ENCODE measurements around the gene TRAPPC10. TPM values are rescaled to one million over a fixed set of nuclear protein-coding genes. Genes with fewer than 3 reads are reported as not detected.

Gene TRAPPC10
- total RNA-seq, 1 donor from 2014 or later: 20.3 TPM

- intact Hi-C loops (cut with DNase I): no loop called here
- ATAC-seq (ENCODE audit: poor library complexity) (peak; percentile 61), DNase-seq (no peak)
Observed at GRCh38 chr21:44052071-44052829, 40.1 kb downstream of the TRAPPC10 start.

- ATAC-seq (ENCODE audit: poor library complexity) (peak; percentile 22), DNase-seq (no peak)
- intact Hi-C loops (cut with DNase I): no loop called here
Observed at GRCh38 chr21:44052830-44053226, 40.7 kb downstream of the TRAPPC10 start.

- DNase-seq (no peak), ATAC-seq (ENCODE audit: poor library complexity) (no peak)
- intact Hi-C loops (cut with DNase I): no loop called here
Observed at GRCh38 chr21:44053567-44053966, 41.5 kb downstream of the TRAPPC10 start.

- intact Hi-C loops (cut with DNase I): no loop called here
Observed at GRCh38 chr21:44054710-44055109, 42.6 kb downstream of the TRAPPC10 start.

GRCh38 chr21:44057055-44057454 is 44.9 kb downstream of the TRAPPC10 start:
- intact Hi-C loops (cut with DNase I): no loop called here
- no peak for ATAC-seq (ENCODE audit: poor library complexity)
- no peak for DNase-seq

More at GRCh38 chr21:44054710-44055109, 42.6 kb downstream of the TRAPPC10 start:
- peak; percentile 23 for ATAC-seq (ENCODE audit: poor library complexity)
- no peak for DNase-seq

GRCh38 chr21:44057960-44058651 is 46.0 kb downstream of the TRAPPC10 start:
- intact Hi-C loops (cut with DNase I): no loop called here
- DNase-seq (no peak), ATAC-seq (ENCODE audit: poor library complexity) (no peak)

GRCh38 chr21:44058652-44058964 is 46.5 kb downstream of the TRAPPC10 start:
- intact Hi-C loops (cut with DNase I): no loop called here
- ATAC-seq (ENCODE audit: poor library complexity): no peak

GRCh38 chr21:44058981-44059380 is 46.9 kb downstream of the TRAPPC10 start:
- ATAC-seq (ENCODE audit: poor library complexity) (no peak), DNase-seq (no peak)
- intact Hi-C loops (cut with DNase I): no loop called here

More at GRCh38 chr21:44058652-44058964, 46.5 kb downstream of the TRAPPC10 start:
- DNase-seq: no peak

GRCh38 chr21:44059710-44060109 is 47.6 kb downstream of the TRAPPC10 start:
- ATAC-seq (ENCODE audit: poor library complexity) (no peak), DNase-seq (no peak)
- intact Hi-C loops (cut with DNase I): no loop called here

GRCh38 chr21:44062380-44062779 is 50.3 kb downstream of the TRAPPC10 start:
- no peak for DNase-seq
- no peak for ATAC-seq (ENCODE audit: poor library complexity)
- intact Hi-C loops (cut with DNase I): no loop called here

- DNase-seq (no peak), ATAC-seq (ENCODE audit: poor library complexity) (no peak)
- intact Hi-C loops (cut with DNase I): no loop called here
Observed at GRCh38 chr21:44063151-44063912, 51.2 kb downstream of the TRAPPC10 start.

- intact Hi-C loops (cut with DNase I): no loop called here
- no peak for ATAC-seq (ENCODE audit: poor library complexity)
- DNase-seq: no peak
Observed at GRCh38 chr21:44064852-44065403, 52.8 kb downstream of the TRAPPC10 start.

- no peak for ATAC-seq (ENCODE audit: poor library complexity)
- intact Hi-C loops (cut with DNase I): no loop called here
Observed at GRCh38 chr21:44065428-44065827, 53.3 kb downstream of the TRAPPC10 start.

GRCh38 chr21:44066116-44066515 is 54.0 kb downstream of the TRAPPC10 start:
- intact Hi-C loops (cut with DNase I): no loop called here
- ATAC-seq (ENCODE audit: poor library complexity): no peak

More at GRCh38 chr21:44065428-44065827, 53.3 kb downstream of the TRAPPC10 start:
- DNase-seq: no peak

GRCh38 chr21:44067011-44067839 is 55.1 kb downstream of the TRAPPC10 start:
- no peak for DNase-seq
- ATAC-seq (ENCODE audit: poor library complexity): peak; percentile 38
- intact Hi-C loops (cut with DNase I): no loop called here

More at GRCh38 chr21:44066116-44066515, 54.0 kb downstream of the TRAPPC10 start:
- DNase-seq: no peak

- intact Hi-C loops (cut with DNase I): no loop called here
Observed at GRCh38 chr21:44070391-44070790, 58.3 kb downstream of the TRAPPC10 start.

GRCh38 chr21:44071359-44072104 is 59.4 kb downstream of the TRAPPC10 start:
- intact Hi-C loops (cut with DNase I): no loop called here
- ATAC-seq (ENCODE audit: poor library complexity) (no peak), DNase-seq (no peak)

More at GRCh38 chr21:44070391-44070790, 58.3 kb downstream of the TRAPPC10 start:
- no peak for DNase-seq
- ATAC-seq (ENCODE audit: poor library complexity): no peak

- intact Hi-C loops (cut with DNase I): no loop called here
- ATAC-seq (ENCODE audit: poor library complexity) (no peak), DNase-seq (no peak)
Observed at GRCh38 chr21:44072111-44072510, 60.0 kb downstream of the TRAPPC10 start.
